ENCODE results near the gene UBL5.
"Not testable (repeated sequence)": the region's sequence is repeated elsewhere in the genome, so short reads cannot be mapped to it uniquely, and the experiment has no call there.

UBL5 gene

GRCh38 chr19:9818175-9818733 lies 9.5 kb upstream of the UBL5 start:
- DNase-seq: no peak

DNA sequence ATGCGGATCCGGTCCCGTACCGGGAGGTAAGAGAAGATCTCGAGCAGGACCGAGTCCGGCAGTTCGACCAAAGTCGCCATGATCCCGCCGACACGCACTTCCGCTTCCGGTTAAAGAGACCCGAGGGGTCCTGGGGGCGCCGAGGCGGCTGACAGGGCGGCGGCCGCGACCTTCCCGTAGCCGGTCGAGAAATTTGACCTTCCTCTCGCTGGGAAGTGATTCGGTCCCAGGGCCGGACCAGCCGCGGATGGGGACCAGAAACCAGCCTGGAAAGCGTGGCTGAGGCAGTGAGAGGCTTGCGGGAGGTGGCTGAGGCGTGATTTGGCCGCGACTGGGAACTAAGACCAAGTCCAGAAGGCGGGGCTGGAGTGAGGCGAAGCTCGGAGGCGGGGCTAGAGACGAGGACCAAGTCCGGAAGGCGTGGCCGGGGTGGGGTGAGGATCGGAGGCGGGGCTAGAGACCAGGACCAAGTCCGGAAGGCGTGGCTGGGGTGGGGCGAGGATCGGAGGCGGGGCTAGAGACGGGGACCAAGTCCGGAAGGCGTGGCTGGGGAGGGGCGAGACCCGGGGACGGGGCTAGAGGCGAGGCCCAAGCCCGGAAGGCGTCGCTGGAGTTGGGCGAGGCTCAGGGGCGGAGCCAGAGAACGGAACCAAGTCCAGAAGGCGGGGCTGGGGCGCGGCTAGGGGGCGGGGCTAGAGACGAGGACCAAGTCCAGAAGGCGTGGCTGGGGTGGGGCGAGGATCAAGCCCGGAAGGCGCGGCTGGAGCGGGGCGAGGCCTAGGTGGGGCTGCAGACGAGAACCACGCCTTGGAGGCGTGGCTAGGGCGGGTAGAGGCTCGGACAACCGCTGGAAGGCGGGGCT lies 8.8 kb upstream of the UBL5 start, which contains the start of gene FBXL12:
TSS of gene FBXL12 (minus strand) at position 346 of the 862 bp plus-strand sequence. CDS start at position 80, 266 bp downstream.
- DNase-seq: peak; percentile 99

DNA sequence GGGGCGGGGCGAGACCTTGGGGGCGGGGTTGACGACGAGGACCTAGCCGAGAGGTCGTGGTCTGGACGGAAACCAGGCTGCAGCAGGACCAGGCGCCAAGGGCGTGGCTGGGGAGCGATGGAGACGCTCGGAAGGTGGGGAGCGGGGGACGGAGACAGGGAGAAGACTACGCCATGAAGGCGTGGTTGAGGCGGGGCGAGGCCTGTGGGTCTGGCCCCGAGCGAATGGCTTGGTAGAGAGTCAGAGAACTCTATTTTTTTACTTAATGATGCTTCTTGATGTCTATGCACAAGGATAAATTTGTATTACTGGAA lies 8.2 kb upstream of the UBL5 start:
- DNase-seq: no peak

GRCh38 chr19:9820034-9820433 lies 7.7 kb upstream of the UBL5 start:
- not testable (repeated sequence) for DNase-seq

DNA sequence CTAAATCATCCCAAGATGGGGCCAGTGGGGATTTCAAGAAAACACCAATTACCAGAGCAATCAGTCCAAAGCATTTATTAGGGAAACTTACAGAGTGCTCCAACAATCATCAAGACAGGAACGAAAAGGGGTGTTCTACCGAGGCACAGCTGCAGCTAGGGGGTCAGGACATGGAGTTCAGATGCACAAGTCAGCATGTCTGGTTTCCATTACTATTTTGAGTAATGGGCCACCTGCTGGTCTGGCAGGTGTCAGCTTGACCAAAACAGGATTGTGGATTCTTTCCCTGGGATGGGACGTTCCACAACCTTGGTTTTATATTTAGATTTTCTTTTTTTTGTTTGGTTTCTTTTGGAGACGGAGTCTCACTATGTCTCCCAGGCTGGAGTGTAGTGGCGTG lies 3.9 kb upstream of the UBL5 start:
- no peak for DNase-seq

DNA sequence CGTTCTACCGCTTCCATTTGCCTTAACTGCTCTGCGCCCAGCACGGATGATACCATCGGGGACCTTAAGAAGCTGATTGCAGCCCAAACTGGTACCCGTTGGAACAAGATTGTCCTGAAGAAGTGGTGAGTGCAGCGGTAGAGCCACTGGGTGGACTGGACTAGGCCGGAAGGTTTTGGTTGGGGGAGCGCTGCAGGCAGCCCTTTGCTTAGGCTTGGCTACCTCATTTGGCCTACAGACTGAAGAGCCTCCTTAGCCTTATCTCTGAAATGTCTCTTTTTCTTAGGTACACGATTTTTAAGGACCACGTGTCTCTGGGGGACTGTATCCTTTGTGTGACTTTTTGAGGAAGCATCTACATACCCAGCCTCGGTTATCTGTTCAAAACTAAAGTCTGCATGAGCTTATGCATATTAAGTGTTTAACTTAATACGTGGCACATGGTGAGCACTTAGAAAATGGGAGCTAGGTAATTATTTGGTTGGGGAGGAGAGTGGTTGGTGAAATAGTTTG lies 889 bp downstream of the UBL5 start:
- no peak for DNase-seq

- no peak for DNase-seq
Observed at GRCh38 chr19:9834307-9834725, 6.6 kb downstream of the UBL5 start.

- DNase-seq: peak; percentile 94
Observed at GRCh38 chr19:9834726-9835506, 7.2 kb downstream of the UBL5 start, which contains the start of gene PIN1. TSS of gene PIN1 (plus strand) at chr19:9835318. CDS start at chr19:9835345, 27 bp downstream.

- DNase-seq: no peak
Observed at GRCh38 chr19:9835507-9835949, 7.8 kb downstream of the UBL5 start.

DNA sequence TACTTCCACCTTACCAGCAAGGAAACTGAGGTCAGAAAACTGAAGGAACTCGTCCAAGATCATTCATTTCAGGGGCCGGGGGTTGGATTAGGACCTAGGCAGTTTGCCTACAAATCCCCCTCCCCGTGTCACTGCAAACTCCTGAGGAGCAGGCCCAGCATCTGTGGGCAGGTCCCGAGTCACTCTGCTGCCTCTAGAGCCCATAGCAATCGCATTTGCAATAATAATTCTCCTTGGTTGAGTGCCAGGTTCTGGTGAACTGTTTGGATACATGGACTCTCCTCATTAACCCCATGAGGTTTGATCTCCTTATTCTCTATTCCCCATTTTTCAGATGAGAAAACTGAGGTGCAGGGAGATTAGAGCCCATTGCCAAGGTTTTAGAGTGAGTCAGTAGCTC lies 8.3 kb downstream of the UBL5 start:
- no peak for DNase-seq

DNA sequence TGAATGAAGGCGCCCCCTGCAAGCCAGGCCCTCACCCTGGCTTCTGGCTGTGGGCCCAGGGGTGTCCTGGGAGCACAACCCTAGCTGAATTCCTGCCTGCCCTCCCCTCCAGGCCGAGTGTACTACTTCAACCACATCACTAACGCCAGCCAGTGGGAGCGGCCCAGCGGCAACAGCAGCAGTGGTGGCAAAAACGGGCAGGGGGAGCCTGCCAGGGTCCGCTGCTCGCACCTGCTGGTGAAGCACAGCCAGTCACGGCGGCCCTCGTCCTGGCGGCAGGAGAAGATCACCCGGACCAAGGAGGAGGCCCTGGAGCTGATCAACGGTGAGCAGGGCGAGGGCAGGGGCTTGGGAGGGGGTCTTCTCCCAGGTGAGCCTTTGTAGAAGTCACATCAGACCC lies 10.6 kb downstream of the UBL5 start:
- no peak for DNase-seq

DNA sequence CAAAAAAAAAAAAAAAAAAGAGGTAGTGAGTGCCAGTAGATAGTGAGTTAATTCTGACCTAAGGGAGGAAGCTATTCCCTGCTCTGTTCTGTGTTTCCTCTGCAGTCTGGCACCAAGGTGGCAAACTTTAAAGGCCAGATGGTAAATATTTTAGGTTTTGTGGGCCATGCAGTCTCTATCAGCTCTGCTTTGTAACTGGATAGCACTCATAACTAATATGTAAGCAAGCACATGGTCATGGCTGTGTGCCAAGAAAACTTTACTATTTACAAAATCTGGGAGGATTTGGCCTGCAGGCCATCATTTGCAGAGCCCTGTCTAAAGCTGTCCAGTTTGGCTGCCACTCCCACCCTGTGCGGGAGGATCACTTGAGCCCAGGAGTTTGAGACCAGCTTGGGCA lies 11.7 kb downstream of the UBL5 start:
- DNase-seq: no peak

GRCh38 chr19:9842834-9843625 lies 15.3 kb downstream of the UBL5 start:
- no peak for DNase-seq

GRCh38 chr19:9843626-9844273 lies 16.0 kb downstream of the UBL5 start:
- not testable (repeated sequence) for DNase-seq

DNA sequence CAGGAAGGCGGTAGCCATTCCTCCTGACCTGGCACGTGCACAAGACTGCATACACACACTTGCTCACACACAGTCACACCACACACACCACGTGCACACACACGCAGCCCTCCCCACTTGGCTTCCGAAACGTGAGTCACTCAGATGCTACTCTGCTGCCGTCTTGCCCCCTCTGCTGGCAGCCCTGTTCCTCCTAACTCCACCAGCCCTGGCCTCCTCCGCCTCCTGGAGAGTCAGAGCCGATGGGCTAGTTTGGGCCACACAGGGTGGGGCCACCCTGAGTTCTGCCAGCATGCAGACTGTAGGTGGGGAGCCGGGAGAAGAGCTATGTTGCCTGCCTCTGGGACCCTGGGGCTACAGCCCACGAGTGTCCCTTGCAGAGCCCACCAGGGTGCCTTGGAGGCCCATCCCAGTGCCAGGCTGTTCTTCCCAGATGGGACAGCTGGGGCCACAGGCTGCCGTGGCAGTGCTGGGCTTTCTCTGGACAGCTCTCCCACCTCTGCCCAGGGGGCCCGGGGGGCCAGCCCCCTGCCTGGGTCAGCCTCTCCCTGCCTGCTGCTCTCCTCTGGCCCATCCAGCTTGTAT lies 19.5 kb downstream of the UBL5 start:
- DNase-seq: peak; percentile 63

DNA sequence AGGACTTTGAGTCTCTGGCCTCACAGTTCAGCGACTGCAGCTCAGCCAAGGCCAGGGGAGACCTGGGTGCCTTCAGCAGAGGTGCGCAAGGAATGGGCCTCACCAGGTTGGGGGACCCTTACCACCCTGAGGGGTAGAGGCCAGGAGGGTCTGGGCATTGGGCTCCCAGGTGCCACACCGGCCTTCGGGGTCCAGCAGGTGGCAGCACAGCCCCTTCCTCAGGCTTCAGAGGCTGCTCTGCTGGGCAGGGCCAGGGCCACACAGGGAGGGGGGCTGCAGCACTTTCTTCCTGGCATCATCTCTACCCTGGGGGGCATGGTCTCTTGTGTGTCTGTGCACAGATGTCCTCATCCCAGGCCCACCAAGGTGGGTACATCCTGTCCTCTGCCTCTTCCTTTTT lies 20.3 kb downstream of the UBL5 start:
- DNase-seq: no peak

GRCh38 chr19:9848762-9849161 lies 21.0 kb downstream of the UBL5 start:
- DNase-seq: no peak

- DNase-seq: no peak
Observed at GRCh38 chr19:9849791-9850190, 22.1 kb downstream of the UBL5 start.

DNA sequence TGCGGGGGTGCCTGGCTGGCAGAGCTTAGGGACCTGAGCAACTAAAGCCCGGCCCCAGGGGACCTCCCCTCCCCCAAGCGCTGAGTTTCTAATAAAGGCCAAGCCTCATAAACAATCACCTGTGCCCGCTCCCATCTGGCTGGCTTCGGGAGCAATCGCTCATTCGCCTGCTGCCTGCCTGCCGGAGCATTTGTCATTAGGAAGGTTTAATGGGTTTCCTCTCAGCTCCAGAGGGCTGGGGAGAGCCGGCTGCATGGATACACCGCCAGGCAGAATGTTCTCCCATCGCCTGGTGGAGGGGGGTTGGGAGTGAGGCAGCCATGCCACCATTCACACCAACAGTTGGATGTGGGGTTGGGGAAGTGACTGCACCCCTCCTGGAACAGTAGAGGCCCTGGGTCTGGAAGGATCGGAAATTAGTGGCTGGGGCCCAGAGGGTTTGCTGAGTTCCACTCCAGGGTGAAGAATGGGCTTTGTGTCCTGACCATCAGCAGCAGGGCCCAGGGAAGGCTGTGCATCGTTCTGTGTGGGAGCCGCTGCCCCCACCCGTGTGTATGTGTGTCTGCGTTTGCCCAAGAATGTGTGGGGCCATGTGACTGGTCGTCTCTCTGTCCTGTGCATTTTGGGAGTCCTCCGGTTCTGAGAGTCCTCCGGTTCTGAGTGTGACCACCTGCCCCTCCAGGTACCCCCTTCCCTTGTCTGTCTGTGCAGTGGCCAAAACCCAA lies 22.7 kb downstream of the UBL5 start:
- DNase-seq: no peak

DNA sequence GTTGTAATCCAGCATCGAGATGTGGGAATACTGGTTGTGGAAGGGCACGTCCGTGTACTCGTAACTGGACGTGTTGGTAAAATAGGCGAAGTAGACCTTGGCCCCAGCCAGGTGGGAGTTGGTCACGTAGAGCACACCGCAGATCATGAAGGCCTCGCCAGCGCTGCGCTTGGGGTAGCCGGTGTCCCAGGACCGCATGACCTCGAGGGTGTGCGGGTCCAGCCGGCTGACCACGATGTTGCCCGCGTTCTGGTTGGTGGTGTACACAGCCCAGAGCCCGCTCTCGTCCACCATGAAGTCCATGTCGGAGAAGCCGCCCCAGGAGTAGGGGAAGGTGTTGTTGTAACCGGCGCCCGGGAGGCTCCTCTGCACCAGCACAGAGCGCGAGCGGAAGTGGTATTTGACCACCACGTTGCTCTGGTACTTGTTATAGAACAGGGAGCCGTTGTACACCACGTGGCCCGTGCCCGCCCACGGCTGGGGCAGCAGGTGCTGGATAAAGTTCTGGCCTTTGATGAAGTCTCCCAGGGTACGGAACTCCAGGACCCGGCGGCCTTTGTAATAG lies 26.6 kb downstream of the UBL5 start:
- DNase-seq: no peak

- no peak for DNase-seq
Observed at GRCh38 chr19:9856609-9857008, 28.9 kb downstream of the UBL5 start.
